ENCODE results near the gene PCBD1.

Gene PCBD1

DNA sequence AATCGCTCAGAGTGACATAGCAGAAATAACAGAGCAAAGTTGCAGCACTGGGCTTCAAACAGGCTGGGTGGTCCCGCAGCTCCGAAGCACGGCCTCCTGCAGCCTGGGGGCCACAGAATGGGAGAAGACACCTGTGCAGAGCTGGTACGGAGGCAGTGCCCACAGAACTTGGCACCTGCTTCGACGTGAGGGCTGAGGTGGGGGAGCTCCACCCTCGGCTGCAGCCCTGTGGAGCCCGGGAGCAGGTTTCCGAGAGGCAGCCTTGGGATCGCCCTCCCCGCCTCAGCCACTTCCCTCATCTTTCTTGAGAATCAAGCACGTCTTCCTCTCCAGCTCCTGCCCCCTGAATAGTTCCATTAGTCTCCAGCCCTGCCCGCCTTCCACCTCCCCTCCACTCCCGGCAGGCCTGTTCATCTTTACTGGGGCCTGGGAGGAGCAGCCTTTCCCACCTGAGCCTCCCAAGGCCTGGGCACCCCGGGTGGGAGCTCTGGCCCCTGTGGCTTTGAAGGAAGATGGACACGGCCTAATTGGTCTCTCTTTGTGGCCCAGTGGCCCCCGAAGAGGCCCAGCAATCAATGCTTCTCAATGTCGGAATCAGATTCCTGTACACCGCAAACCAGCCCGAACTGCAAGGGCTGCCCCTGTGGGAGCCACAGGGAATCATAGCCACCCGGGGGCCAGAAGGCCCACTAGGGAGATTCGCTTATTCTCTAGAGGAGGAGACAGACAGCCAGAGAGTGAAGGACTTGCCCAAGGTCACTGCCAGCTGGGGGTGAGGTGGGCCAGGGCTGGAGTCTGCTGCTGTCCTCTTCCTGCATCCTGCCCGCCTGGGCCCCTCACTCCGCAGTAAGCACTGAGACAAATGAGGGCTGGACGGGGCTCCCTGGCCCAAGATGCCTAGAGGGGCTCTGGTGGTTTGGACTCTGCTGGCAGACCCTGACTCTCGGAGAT, 17.0 kb upstream of the PCBD1 start:
- TF ChIP-seq, protein P1, sequence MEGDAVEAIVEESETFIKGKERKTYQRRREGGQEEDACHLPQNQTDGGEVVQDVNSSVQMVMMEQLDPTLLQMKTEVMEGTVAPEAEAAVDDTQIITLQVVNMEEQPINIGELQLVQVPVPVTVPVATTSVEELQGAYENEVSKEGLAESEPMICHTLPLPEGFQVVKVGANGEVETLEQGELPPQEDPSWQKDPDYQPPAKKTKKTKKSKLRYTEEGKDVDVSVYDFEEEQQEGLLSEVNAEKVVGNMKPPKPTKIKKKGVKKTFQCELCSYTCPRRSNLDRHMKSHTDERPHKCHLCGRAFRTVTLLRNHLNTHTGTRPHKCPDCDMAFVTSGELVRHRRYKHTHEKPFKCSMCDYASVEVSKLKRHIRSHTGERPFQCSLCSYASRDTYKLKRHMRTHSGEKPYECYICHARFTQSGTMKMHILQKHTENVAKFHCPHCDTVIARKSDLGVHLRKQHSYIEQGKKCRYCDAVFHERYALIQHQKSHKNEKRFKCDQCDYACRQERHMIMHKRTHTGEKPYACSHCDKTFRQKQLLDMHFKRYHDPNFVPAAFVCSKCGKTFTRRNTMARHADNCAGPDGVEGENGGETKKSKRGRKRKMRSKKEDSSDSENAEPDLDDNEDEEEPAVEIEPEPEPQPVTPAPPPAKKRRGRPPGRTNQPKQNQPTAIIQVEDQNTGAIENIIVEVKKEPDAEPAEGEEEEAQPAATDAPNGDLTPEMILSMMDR (IDR thresholded peaks at IDR 0.05; ENCODE audit: low read depth, low read length, missing control alignments) = no peak
- in situ Hi-C loops (cut with HindIII; ENCODE audit: low sequenced_read_pairs) = no loop called here

GRCh38 chr10:70903262-70903921, 15.0 kb upstream of the PCBD1 start:
- DNase-seq (ENCODE audit: low read depth) = peak; percentile 20
- no peak overlapping the region for H3K4me3 ChIP-seq (ENCODE audit: low read depth, low read length)
- TF ChIP-seq, protein P1 (IDR thresholded peaks at IDR 0.05; ENCODE audit: low read depth, low read length, missing control alignments) = peak; percentile 93
- in situ Hi-C loops (cut with HindIII; ENCODE audit: low sequenced_read_pairs) = loop anchor here (5.0 kb wide), 1 partner anchor 389 kb away; no protein-coding TSS in a partner anchor

More for the DNA sequence above, 17.0 kb upstream of the PCBD1 start:
- no peak for DNase-seq (ENCODE audit: low read depth)
- no peak overlapping the region for H3K4me3 ChIP-seq (ENCODE audit: low read depth, low read length)

- no peak for DNase-seq (ENCODE audit: low read depth)
- TF ChIP-seq, protein P1 (IDR thresholded peaks at IDR 0.05; ENCODE audit: low read depth, low read length, missing control alignments) = no peak
- H3K4me3 ChIP-seq (ENCODE audit: low read depth, low read length) = no peak overlapping the region
- in situ Hi-C loops (cut with HindIII; ENCODE audit: low sequenced_read_pairs) = loop anchor here (5.0 kb wide), 1 partner anchor 390 kb away; no protein-coding TSS in a partner anchor
Observed at GRCh38 chr10:70902661-70903261, 14.4 kb upstream of the PCBD1 start.

DNA sequence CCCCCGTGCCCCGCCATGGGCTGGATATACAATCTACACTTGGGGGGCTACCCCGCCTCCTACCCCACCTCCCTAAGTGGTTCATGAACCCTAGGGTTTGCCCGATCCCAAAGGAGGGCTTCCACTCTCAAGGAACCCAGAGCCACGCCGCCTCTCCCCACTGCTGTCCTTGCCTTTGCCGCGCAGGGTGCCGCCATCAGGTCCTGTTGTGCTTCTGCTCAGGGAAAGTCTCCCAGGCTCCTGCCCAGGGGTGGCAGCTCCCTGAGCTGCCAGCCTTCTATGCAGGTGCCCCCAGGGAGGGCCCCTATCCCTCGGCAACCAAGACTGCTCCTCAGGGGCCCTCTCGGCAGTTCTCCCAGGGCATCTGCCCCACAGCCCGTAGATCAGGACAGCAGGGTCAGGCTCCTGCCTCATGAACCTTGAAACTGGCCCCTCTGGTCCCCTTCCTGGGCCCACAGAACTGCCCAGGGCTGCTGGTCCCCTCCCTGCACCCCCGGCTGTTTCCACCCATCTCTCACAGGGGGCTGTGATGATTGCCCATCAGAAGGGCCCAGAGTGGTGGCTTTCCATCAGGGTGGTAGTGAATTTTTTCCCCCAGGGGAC, 13.0 kb upstream of the PCBD1 start:
- in situ Hi-C loops (cut with HindIII; ENCODE audit: low sequenced_read_pairs) = loop anchor here (5.0 kb wide), 1 partner anchor 391 kb away; no protein-coding TSS in a partner anchor
- TF ChIP-seq, protein P1 (IDR thresholded peaks at IDR 0.05; ENCODE audit: low read depth, low read length, missing control alignments) = no peak
- DNase-seq (ENCODE audit: low read depth) = no peak
- no peak overlapping the region for H3K4me3 ChIP-seq (ENCODE audit: low read depth, low read length)

- H3K4me3 ChIP-seq (ENCODE audit: low read depth, low read length) = no peak overlapping the region
- in situ Hi-C loops (cut with HindIII; ENCODE audit: low sequenced_read_pairs) = no loop called here
- TF ChIP-seq, protein P1 (IDR thresholded peaks at IDR 0.05; ENCODE audit: low read depth, low read length, missing control alignments) = no peak
- no peak for DNase-seq (ENCODE audit: low read depth)
Observed at GRCh38 chr10:70899096-70899495, 10.7 kb upstream of the PCBD1 start.

- in situ Hi-C loops (cut with HindIII; ENCODE audit: low sequenced_read_pairs) = no loop called here
- no peak for DNase-seq (ENCODE audit: low read depth)
- H3K4me3 ChIP-seq (ENCODE audit: low read depth, low read length) = no peak overlapping the region
- TF ChIP-seq, protein P1 (IDR thresholded peaks at IDR 0.05; ENCODE audit: low read depth, low read length, missing control alignments) = no peak
Observed at GRCh38 chr10:70898687-70899086, 10.3 kb upstream of the PCBD1 start.
